Right atrium auricular region (tissue), 2 donors: ENCODE results near the gene PACSIN2. TPM values are rescaled to one million over a fixed set of nuclear protein-coding genes. Genes with fewer than 3 reads are reported as not detected.

Experiments
- DNase-seq: peaks from one replicate; pipeline ENCODE4 v3.0.0-alpha.2; 2019; ENCODE audit warnings: low spot score
- H3K27ac ChIP-seq, 2 donors: fragments of 200-600 bp; sonication (generic); 1 replicate in 1 of 2; 2 replicates in 1 of 2; pipeline ENCODE4 v1.5.1; 2016 to 2019
- H3K27me3 ChIP-seq, 2 donors: fragments of 200-600 bp; sonication (generic); one replicate each; pipeline versions ENCODE4 v1.5.1 to v1.6.0; 2017 to 2019
- H3K36me3 ChIP-seq: fragments of 200-600 bp; sonication (generic); one replicate; pipeline ENCODE4 v1.5.1; 2016
- H3K4me1 ChIP-seq, 2 donors: fragments of 200-600 bp; sonication (generic); one replicate each; pipeline versions ENCODE4 v1.5.1 to v1.6.0; 2017 to 2019
- H3K4me3 ChIP-seq, 2 donors: fragments of 200-600 bp; sonication (generic); 1 replicate in 1 of 2; 2 replicates in 1 of 2; pipeline ENCODE4 v1.5.1; 2017 to 2019; ENCODE audit warnings: mild to moderate bottlenecking in 1 of 2, moderate library complexity in 1 of 2
- H3K9me3 ChIP-seq, 2 donors: fragments of 200-600 bp; sonication (generic); one replicate each; pipeline ENCODE4 v1.5.1; 2019
- CTCF ChIP-seq, 2 donors: fragments of 200-600 bp; sonication (generic); IDR thresholded peaks; one replicate each; pipeline ENCODE4 v1.5.1; 2019; ENCODE audit warnings: antibody characterized with exemption in 2 of 2
- total RNA-seq, 2 donors: library from RNA; depleted of rRNA; stranded (reverse); fragments of >200 nt; gene quantifications; one replicate each; pipeline ENCODE4 v1.1.0, GENCODE V29; 2016

Gene PACSIN2
- total RNA-seq, 2 donors from 2014 or later: 66.3 to 89.8 TPM

GRCh38 chr22:42871146-42872050 lies 143.6 kb downstream of the PACSIN2 start:
- Histone ChIP-seq H3K4me1 (peaks cover 0 to 17% of the 10 kb centered on the region in 2 donors), H3K4me3 (no peak overlapping the region)

GRCh38 chr22:42869888-42870480 lies 145.0 kb downstream of the PACSIN2 start:
- Histone ChIP-seq H3K27me3 (no peaks in the 10 kb centered on the region), H3K9me3 (no peaks in the 10 kb centered on the region), H3K36me3 (peaks cover 52% of the 10 kb centered on the region), H3K27ac (no peak overlapping the region), H3K4me3 (no peak overlapping the region), H3K4me1 (peaks cover 0 to 17% of the 10 kb centered on the region in 2 donors)
- no peak for TF ChIP-seq CTCF (IDR thresholded peaks at IDR 0.05)
- DNase-seq: no peak

More at GRCh38 chr22:42871146-42872050, 143.6 kb downstream of the PACSIN2 start:
- no peak for TF ChIP-seq CTCF (IDR thresholded peaks at IDR 0.05)
- Histone ChIP-seq H3K9me3 (no peaks in the 10 kb centered on the region), H3K36me3 (peaks cover 66% of the 10 kb centered on the region), H3K27ac (no peak overlapping the region), H3K27me3 (no peaks in the 10 kb centered on the region)
- no peak for DNase-seq

GRCh38 chr22:42869463-42869862 lies 145.5 kb downstream of the PACSIN2 start:
- no peaks in the 10 kb centered on the region for H3K27me3 ChIP-seq
- H3K36me3 ChIP-seq: peaks cover 49% of the 10 kb centered on the region
- H3K4me1 ChIP-seq: peaks cover 0 to 17% of the 10 kb centered on the region in 2 donors

GRCh38 chr22:42868751-42869251 lies 146.1 kb downstream of the PACSIN2 start:
- no peak for TF ChIP-seq CTCF (IDR thresholded peaks at IDR 0.05)
- Histone ChIP-seq H3K27me3 (no peaks in the 10 kb centered on the region), H3K4me3 (no peak overlapping the region), H3K9me3 (no peaks in the 10 kb centered on the region), H3K4me1 (peaks cover 0 to 17% of the 10 kb centered on the region in 2 donors), H3K27ac (peak overlapping the region; percentile 59 to 70), H3K36me3 (peaks cover 42% of the 10 kb centered on the region)
- DNase-seq: no peak

More at GRCh38 chr22:42869463-42869862, 145.5 kb downstream of the PACSIN2 start:
- no peaks in the 10 kb centered on the region for H3K9me3 ChIP-seq
- peak overlapping the region in 1 of 2 donors; percentile 70 for H3K27ac ChIP-seq
- no peak for DNase-seq
- TF ChIP-seq CTCF (IDR thresholded peaks at IDR 0.05): no peak
- H3K4me3 ChIP-seq: no peak overlapping the region

- TF ChIP-seq CTCF (IDR thresholded peaks at IDR 0.05): no peak
- H3K27ac ChIP-seq: no peak overlapping the region
- H3K9me3 ChIP-seq: no peaks in the 10 kb centered on the region
- peaks cover 16% of the 10 kb centered on the region for H3K36me3 ChIP-seq
- no peak overlapping the region for H3K4me3 ChIP-seq
- H3K27me3 ChIP-seq: no peaks in the 10 kb centered on the region
- DNase-seq: no peak
- peaks cover 0 to 18% of the 10 kb centered on the region in 2 donors for H3K4me1 ChIP-seq
Measured at GRCh38 chr22:42866100-42866499, 148.8 kb downstream of the PACSIN2 start.
